LHCN-M2 (cell line): Measurements from ENCODE around the gene NEMF. TPM values are rescaled to one million over a fixed set of nuclear protein-coding genes. Genes with fewer than 3 reads are reported as not detected.
"Not testable (repeated sequence)": the region's sequence is repeated elsewhere in the genome, so short reads cannot be mapped to it uniquely, and the experiment has no call there.

Experiments used
- DNase-seq: peaks from one replicate; pipeline ENCODE4 v3.0.0-alpha.2; 2012; ENCODE audit warnings: low read depth
- total RNA-seq: library from RNA; depleted of rRNA; stranded (reverse); fragments of >200 nt; gene quantifications from 2 replicates; pipeline ENCODE4 v1.2.3, GENCODE V29; 2014

The NEMF gene
- total RNA-seq, 1 experiment from 2014 or later = 49.0 TPM

DNA sequence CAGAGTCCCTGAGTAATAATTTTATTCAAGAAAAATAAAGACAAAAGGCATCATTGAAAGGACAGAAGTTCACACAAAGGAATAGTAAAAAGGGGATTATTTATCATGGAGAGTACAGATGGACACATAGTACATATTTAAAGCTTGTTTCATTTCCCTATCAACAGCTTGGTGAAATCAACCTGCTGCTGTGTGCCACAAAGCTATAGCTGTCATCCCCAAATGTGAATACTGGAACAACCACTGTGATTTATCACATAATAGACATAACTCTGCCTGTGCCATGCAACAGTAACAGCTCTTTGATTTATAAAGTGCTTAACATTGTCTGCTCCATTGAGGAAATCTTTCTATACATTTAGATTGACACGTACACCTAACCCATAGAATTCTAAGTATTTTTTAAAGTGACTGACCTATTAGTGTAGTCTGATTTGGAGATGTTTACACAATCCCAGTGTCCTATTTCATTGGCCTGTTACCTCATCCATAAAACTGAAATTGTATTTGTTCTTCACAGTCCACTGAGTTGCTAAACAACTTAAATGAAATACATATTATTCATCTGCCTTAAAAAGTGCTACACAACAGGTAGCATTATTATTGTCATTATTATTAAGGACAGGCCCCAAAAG is 3.3 kb downstream of the NEMF start:
- DNase-seq = no peak

DNA sequence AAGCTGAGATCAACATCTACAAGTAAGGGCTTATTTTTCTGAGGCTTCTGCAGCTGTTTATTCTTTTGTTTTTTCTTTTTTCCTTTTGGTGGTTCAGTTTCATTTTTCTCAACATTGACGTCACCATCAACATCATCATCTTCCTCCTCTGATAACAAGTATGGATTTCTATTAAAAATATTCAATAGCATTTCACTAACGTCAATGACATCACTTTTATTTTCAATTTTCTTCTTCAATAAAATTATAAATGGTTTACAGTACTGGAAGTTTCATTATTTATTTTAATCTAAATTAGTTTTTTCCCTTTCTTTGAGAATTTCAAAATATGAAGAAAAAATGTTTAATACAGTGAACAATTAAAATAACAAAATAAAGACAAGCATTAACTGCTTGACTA is 23.9 kb downstream of the NEMF start:
- no peak for DNase-seq

DNA sequence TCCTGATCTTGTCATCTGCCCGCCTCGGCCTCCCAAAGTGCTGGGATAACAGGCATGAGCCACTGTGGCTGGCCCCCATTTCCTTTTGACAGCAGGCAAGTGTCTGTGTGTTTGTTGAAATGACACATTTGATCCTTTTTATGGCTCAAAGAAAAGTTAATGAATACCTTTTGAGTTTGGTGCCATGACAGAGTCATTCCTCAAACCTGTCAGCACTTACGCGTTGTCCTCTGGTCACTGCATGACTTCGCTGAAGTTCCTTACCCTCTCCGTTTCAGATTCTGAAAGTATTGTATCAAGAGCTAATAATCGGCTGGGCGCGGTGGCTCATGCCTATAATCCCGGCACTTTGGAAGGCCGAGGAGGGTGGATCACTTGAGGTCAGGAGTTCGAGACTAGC is 32.4 kb downstream of the NEMF start:
- DNase-seq = no peak

DNA sequence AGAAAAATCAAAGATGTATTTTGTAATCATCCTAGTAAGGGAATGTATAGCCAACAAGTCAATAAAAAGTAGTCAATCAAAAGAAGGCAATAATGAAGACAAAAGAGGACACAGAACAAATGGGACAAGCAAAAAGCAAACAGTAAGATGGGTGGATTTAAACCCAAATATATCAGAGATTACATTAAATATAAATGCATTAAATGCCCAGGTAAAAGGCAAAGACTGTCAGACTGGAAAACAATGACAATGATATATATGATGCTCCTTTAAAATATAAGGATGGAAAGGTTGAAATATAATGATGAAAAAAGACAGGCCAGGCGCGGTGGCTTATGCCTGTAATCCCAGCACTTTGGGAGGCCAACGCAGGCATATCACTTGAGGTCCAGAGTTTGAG is 35.7 kb downstream of the NEMF start:
- DNase-seq = no peak

DNA sequence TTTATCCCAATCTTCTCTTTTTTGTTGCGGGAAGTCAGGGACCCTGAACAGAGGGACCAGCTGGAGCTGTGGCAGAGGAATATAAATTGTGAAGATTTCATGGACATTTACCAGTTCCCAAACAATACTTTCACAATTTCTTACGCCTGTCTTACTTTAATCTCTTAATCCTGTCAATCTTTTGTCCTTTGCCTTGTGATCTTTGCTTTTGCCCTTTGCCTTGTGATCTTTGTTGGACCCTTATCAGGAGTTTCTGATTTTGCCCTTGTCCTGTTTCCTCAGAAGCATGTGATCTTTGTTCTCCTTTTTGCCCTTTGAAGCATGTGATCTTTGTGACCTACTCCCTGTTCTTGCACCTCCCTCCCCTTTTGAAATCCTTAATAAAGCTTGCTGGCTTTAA is 36.5 kb downstream of the NEMF start:
- not testable (repeated sequence) for DNase-seq

DNA sequence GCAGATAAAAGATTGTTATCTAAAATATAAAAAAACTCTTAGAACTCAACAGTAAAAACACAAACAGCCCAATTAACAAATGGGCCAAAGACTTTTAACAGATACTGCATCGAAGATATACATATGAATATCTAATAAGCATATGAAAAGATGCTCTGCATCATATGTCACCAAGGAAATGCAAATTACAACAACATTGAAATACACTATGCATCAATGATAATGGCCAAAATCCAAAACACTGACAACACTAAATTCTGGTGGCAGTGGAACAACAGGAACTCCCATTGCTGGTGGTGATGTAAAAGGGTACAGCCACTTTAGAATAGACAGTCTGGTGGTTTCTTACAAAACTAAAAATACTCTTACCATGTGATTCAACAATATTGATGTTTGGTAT is 43.8 kb downstream of the NEMF start:
- DNase-seq = no peak

DNA sequence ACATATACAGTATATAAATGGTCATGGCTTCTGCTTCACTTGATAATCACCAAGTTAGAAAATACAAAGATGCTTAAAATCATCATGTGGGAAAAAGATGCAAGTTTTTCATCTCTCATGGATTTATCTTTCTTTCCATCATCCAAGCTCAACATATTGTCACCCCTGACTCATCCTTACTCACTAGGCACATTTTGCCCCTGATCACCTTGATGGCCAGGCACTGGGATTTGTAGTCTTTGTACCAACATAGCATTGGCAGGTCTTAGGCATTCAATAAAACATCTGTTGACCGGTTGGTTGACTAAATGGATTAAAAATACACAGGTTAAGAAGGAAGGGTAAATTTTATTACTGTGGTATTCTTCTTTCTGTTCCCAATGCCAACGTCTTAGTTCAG is 56.6 kb downstream of the NEMF start:
- peak; percentile 2 for DNase-seq

DNA sequence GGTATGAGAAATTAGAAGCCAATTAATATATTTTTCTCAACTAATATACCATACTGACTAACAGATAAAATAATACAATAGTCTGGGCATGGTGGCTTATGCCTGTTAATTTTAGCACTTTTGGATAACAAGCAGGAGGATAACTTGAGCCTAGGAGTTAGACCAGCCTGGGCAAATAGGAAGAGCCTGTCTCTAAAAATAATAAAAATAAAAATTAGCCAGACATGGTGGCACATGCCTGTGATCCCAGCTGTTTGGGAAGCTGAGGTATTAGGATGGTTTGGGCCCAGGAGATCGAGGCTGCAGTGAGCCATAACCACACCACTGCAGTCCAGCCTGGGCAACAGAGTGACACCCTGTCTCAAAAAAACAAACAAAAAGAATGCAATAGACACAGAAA is 60.0 kb downstream of the NEMF start:
- DNase-seq = peak; percentile 5

DNA sequence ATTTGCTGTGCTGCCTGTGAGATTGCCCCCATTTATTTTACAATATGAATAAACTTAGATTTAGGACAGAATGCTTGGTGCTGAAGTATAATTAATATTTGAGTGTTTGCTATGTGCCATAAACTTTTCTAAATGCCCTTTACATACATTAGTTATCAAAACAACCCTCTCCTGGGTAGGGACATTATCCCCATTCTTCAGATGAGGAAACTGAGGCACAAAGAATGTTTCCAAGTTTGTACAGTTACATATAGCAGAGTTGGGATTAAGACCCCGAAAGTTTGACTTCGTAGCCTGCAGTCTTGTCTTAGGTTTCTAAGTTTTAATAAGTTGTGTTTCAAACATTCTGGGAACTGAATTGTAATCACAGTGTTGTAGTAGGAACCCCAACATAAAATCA is 66.3 kb downstream of the NEMF start:
- no peak for DNase-seq

DNA sequence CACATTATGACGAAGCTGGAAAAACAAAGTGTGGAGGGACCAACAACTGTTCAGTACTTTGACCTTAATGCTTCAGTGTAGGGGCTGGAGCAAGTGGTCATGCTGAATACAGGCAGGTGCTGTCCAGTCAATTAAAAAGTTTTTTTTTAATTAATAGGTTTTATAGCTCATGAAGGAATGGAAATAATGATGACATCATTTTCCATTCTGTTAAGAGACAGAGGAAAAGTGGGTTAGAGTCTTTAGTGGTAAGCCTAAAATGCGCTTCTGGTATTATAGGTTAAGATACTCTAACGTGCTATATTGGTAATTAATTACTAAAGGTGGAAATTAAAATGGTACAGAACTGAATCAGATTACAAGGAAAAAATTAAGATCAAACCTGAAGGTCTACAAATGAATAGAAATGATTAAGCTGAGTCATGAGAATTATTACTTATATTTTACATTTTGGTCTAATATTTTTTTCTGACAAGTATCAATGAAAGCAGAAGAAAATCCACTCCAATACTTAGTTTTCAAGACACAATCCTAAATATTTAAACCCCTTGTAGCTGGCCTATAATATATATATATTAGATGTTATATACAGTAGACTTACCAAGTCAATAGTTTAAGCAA is 69.1 kb downstream of the NEMF start:
- no peak for DNase-seq

DNA sequence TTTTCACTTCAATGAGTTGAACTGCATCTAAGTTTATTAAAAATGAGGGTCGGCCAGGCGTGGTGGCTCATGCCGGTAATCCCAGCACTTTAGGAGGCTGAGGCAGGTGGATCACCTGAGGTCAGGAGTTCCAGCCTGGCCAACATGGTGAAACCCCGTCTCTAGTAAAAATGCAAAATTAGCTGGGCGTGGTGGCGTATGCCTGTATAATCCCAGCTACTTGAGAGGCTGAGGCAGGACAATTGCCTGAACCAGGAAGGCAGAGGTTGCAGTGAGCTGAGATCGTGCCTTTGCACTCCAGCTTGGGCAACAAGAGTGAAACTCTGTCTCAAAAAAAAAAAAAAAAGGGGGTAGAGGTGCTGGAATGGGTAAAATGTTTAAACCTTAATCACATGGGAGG is 71.5 kb downstream of the NEMF start:
- DNase-seq = not testable (repeated sequence)

DNA sequence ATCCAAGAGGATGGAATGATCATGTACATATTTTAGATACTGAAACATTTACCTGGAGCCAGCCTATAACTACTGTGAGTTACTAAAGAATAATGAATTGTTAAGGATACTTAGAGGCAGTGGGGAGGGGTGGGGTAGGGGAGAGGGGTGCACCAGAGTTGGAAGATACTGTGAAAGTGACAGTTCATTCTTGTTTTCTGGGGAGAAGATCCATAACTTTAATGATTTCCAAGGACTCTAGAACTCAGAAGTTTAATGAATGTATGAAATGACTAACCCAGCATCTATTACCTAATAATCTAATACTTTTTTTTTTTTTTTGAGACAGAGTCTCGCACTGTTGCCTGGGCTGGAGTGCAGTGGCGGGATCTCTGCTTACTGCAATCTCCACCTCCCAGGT is 74.2 kb downstream of the NEMF start:
- no peak for DNase-seq

DNA sequence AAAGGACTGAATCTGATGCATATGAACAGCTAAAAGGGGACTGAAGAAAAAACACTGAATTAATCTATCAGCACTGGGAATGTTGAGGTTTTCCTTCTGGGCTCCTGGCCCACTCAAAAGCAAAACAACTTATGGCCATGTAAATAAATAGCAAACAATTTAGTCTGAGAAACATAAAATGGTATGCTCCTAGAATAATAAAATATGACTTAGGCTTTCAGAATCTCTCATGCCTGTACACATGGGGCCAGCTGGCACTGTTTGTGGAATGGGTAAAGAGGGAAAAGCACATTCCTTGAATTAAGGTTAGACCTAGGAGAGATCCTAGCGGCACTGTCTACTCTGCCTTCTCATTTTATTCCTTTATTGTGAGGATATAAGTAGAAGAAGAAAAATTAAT is 78.5 kb downstream of the NEMF start:
- DNase-seq = no peak

DNA sequence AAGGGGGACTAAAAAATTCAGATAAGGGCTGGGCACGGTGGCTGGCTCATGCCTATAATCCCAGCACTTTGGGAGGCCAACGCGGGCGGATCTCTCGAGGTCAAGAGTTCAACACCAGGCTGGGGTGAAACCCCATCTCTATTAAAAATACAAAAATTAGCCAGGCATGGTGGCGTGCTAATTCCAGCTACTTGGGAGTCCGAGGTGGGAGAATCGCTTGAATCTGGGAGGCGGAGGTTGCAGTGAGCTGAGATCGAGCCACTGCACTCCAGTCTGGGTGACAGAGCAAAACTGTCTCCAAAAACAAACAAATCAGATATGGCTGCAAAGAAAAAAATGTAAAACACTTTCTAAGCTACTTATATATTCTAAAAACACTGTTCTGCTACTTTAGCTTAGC is 80.9 kb downstream of the NEMF start:
- DNase-seq = not testable (repeated sequence)

DNA sequence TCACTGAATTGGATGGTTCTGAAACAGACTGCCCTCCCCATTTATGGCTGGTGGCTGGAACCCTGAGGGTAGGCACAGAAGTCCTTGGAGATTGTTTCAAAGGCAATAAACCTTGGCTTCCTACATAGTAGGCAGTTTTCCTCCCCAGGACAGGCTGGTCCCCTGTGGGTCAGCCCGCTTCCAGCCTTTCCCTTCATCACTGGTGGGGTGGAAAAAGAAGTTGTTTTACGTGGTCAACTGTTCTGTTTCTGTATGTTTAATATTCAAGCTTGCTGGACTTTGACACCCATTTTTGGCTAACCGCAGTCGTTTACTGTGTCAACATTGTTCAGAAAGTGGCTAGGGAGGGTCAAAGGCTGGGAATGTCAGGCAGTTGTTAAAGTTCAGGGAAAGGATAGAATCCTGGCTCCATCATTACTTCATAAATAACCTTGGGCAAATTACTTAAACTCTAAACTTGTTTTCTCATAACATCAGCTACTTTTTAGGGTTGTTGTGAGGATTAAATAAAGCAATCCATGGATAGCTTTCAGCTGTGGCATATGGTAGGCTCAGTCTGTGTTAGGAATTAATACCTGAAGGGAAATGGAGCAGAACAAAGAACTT is 82.3 kb downstream of the NEMF start:
- no peak for DNase-seq

DNA sequence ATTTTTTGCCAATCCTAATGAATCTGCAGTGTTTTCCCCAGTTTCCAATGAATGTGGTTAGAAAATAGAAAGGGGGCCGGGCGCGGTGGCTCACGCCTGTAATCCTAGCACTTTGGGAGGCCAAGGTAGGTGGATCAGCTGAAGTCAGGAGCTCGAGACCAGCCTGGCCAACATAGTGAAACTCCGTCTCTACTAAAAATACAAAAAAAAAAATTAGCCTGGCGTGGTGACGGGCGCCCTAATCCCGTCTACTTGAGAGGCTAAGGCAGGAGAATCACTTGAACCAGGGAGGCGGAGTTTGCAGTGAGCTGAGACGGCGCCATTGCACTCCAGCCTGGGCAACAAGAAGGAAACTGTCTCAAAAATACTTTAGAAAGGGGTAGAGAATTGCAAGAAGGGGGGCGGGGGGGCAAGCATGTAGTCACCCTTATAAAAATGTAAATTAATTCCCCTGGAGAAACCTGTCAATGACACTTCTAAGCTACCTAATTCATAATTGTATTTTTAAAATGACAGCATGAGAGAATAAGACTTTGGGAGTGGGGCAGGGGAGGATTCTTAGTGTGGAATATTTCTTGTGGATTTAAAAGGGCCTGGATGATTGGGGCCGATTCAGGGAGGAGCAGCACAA is 82.9 kb downstream of the NEMF start:
- DNase-seq = no peak

DNA sequence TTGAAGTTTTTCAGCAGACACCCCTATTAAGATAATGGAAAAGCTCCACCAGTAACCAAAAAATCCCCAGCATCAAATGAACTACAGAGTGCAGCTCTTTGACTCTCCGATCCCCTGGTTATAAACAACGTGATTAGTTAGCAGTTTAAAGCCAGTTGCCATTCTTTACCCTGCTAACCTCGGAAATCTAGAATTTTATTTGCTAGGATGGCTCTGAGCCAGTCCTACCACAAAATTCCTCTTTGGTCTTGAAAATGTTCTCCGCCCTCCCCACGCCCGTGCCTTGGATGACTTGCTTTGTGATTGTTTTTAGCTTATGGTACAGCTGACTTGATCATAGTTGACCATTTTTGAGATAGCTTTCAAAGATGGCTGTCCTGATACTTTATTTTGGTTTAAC is 83.4 kb downstream of the NEMF start:
- peak; percentile 71 for DNase-seq

DNA sequence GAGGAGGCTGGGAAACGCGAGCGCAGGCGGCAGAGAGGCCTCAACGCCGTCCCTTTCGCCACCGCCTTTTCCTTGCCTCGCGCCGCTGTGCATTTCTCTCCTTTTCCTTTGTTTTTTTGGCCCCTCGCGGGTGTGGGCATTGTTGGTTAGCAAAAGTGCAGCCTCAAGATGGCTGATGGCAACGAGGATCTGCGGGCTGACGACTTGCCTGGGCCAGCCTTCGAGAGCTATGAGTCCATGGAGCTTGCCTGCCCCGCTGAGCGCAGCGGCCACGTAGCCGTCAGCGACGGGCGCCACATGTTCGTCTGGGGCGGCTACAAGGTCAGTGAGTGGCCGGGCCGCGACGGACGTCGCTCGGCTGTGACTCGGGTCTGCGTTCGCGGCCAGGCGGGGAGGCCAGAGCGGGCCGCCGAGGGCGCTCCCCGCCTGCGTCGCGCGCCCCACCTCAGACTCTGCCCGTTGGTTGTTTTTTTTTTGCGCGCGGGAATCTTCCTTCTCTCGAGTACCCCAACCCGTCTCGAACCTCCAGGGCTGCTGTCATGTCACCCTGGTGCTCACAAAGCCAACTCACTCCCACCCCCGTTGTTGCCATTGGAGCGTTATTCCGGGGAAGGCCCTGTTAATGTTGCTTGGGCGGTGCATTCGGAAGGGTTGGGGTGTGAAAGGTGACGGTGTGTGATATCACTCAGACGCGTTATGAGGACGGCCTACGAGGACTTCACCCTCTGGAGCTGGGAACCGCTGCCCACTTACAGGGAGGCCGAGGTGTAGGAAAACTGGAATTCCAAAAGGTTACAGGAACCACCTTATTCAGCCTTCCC is 84.1 kb downstream of the NEMF start:
- peak; percentile 71 for DNase-seq

DNA sequence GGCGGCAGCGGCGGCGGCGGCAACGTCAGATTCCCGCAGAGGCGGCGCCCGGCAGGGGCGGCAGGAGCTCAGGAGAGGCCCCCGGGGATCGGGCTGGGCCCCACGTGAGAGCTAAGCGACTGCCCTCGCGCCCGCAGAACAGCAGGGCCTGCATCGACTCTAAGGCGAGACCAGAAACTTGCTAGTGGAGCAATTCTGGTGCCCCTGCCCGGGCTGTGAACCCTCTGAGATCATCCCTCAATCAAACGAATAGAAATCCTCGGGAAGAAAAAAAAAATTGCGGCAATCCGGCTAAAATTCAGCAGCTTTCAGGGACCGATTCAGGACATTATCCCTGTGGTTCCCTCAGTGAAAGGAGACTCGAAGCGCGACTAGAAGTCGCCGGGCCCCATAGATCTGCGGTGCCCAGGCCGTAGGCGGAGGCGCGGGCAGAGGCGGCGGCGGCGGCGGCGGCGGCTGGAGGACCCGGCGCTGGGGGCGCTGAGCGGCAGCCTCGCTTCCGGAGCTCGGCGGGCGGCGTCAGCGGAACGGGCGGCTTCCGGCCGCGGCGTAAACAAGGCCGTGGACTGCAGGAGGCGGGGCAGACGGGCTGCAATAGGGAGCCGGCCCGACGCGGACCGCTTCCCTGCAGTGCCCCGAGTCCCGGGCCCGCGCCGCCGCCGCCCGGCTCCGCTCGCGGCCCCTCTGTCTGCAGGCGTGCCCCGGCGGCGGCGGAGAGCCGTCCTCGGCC is 84.9 kb downstream of the NEMF start, which contains the start of gene KLHDC2:
Gene KLHDC2 (plus strand): TSS at position 583 of the 730 bp plus-strand sequence. CDS start 316 bp downstream, outside the sequence.
- peak; percentile 82 for DNase-seq

DNA sequence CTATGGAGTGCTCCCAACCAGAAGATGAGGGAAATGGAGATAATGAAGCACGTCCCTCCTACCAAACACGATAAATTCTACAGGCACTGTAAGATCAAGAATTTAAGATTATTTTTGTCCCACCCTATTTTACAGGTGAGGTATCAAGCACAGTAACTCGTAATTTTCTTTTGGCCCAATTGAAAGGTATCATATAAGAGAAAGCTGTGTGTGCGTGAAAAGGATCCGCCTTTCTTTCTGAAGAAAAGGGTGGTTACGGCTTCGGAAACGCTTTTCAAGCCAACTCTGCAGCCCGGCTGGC is 85.4 kb downstream of the NEMF start:
- no peak for DNase-seq

DNA sequence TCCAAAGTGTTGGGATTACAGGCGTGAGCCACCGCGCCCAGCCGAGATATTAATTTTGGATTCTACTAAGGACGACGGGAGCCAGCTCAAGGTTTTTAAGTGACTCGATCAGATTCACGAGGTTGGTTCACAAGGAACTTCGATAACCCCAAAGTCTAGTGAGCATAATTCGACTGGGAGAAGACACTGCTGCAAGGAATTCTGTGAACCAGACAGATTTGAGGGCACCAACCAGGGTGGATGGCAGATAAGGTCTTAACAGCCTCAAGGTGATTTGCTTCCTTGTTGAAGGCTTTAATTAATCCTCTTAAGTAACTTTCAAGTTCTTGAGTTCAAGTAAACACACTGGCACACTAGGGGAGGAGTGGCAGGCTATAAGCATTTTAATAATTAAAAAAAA is 85.7 kb downstream of the NEMF start:
- no peak for DNase-seq
